Inflammatory macrophage treated with lipopolysaccharide for 1 hour (primary cell): ENCODE results near the gene LRFN3.
"Not testable (repeated sequence)": the region's sequence is repeated elsewhere in the genome, so short reads cannot be mapped to it uniquely, and the experiment has no call there.

Source experiments
- DNase-seq, 2 donors: peaks; one replicate each; pipeline ENCODE4 v3.0.0-alpha.2; 2020 to 2022

The LRFN3 gene, protein sequence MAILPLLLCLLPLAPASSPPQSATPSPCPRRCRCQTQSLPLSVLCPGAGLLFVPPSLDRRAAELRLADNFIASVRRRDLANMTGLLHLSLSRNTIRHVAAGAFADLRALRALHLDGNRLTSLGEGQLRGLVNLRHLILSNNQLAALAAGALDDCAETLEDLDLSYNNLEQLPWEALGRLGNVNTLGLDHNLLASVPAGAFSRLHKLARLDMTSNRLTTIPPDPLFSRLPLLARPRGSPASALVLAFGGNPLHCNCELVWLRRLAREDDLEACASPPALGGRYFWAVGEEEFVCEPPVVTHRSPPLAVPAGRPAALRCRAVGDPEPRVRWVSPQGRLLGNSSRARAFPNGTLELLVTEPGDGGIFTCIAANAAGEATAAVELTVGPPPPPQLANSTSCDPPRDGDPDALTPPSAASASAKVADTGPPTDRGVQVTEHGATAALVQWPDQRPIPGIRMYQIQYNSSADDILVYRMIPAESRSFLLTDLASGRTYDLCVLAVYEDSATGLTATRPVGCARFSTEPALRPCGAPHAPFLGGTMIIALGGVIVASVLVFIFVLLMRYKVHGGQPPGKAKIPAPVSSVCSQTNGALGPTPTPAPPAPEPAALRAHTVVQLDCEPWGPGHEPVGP

GRCh38 chr19:35935911-35936737 lies at the start of gene LRFN3:
Gene LRFN3 (plus strand): TSS chr19:35936374. CDS start chr19:35939426, 3,052 bp downstream.
- DNase-seq: no peak

- no peak for DNase-seq
Measured at GRCh38 chr19:35887197-35887596, 49.0 kb upstream of the LRFN3 start.

DNA sequence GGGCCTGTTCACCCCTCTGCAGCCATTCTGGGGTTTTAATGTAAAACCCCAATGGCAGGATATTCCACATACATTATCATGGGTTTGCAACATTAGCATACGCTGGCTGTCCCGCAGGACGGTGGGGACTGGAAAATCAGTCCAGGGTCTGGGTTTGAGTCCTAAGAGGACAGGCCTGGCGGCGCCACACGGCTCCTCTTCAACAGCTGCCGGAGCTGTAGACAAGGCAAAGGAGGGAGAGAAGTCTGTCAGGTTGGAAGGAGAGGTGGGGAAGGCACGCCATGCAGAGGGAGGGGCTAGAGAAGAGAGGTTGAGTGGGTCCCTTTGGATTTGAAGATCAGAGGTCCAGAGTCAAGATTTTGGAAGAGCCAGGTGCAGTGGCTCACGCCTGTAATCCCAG lies 47.8 kb upstream of the LRFN3 start:
- no peak for DNase-seq

GRCh38 chr19:35889370-35890112 lies 46.6 kb upstream of the LRFN3 start:
- DNase-seq: no peak

GRCh38 chr19:35890113-35890650 lies 46.0 kb upstream of the LRFN3 start:
- no peak for DNase-seq

DNA sequence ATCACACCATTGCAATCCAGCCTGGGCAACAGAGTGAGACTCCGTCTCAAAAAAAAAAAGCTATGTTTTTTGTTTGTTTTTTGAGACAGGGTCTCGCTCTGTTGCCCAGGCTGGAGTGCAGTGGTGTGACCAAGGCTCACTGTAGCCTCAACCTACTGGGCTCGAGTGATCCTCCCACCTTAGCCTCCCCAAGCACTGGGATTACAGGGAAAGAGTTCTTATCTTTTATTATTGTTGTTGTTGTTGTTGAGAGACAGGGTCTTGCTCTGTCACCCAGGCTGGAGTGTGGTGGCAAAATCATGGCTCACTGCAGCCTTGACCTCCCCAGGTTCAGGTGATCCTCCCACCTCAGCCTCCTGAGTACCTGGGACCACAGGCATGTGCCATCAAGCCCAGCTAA lies 44.4 kb upstream of the LRFN3 start:
- not testable (repeated sequence) for DNase-seq

- no peak for DNase-seq
Measured at GRCh38 chr19:35894342-35894741, 41.8 kb upstream of the LRFN3 start.

GRCh38 chr19:35895911-35896642 lies 40.1 kb upstream of the LRFN3 start:
- DNase-seq: no peak

- no peak for DNase-seq
Measured at GRCh38 chr19:35896643-35897040, 39.5 kb upstream of the LRFN3 start.

GRCh38 chr19:35897706-35898451 lies 38.3 kb upstream of the LRFN3 start:
- DNase-seq: no peak

- no peak for DNase-seq
Measured at GRCh38 chr19:35898499-35898809, 37.7 kb upstream of the LRFN3 start.

- DNase-seq: peak; percentile 83 to 89
Measured at GRCh38 chr19:35899547-35900214, 36.5 kb upstream of the LRFN3 start.

- DNase-seq: peak in 1 of 2 donors; percentile 36
Measured at GRCh38 chr19:35901055-35901644, 35.0 kb upstream of the LRFN3 start.

GRCh38 chr19:35901854-35902661 lies 34.1 kb upstream of the LRFN3 start, which contains the start of gene HCST:
Gene HCST (plus strand): TSS chr19:35902529. CDS start chr19:35902594, 65 bp downstream.
- DNase-seq: peak; percentile 58 to 68

DNA sequence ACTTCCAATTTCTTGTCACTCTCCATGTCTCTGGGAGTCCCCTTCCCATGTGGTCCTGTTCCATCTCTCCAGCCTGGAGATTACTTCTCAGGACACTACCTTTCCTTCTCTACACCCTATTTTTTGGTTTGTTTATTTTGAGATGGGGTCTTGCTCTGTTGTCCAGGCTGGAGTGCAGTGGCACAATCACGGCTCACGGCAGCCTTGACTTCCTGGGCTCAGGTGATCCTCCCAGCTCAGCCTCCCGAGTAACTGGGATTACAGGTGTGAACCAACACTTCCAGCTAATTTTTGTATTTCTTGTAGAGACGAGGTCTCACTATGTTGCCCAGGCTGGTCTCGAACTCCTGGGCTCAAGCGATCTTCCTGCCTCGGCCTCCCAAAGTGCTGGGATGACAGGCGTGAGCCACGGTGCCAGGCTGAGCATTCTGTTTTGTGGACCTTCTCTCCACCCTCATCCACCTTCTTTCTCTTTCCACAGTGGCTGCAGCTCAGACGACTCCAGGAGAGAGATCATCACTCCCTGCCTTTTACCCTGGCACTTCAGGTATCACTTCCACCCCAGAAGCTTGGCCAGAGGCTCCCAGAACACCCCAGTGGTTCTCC lies 33.2 kb upstream of the LRFN3 start:
- no peak for DNase-seq

DNA sequence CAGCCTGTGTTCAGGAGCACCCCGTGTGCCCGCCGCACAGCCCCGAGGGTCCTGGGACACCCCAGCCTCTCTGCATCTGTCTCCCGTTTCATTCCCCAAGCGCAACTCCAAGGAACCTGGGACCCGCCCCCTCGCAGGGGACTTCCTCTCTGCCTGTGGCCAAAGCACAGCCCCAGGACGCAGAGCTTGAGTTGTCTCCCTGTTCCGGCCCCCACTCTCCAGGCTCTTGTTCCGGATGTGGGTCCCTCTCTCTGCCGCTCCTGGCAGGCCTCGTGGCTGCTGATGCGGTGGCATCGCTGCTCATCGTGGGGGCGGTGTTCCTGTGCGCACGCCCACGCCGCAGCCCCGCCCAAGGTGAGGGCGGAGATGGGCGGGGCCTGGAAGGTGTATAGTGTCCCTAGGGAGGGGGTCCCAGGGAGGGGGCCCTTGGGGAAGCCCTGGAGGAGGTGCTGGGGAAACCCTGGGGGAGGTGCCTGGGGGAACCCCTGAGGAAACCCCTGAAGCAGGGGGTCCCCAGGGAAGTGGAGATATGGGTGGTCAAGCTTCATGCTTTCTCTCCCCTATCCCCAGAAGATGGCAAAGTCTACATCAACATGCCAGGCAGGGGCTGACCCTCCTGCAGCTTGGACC lies 32.5 kb upstream of the LRFN3 start:
- DNase-seq: peak; percentile 80 to 92

DNA sequence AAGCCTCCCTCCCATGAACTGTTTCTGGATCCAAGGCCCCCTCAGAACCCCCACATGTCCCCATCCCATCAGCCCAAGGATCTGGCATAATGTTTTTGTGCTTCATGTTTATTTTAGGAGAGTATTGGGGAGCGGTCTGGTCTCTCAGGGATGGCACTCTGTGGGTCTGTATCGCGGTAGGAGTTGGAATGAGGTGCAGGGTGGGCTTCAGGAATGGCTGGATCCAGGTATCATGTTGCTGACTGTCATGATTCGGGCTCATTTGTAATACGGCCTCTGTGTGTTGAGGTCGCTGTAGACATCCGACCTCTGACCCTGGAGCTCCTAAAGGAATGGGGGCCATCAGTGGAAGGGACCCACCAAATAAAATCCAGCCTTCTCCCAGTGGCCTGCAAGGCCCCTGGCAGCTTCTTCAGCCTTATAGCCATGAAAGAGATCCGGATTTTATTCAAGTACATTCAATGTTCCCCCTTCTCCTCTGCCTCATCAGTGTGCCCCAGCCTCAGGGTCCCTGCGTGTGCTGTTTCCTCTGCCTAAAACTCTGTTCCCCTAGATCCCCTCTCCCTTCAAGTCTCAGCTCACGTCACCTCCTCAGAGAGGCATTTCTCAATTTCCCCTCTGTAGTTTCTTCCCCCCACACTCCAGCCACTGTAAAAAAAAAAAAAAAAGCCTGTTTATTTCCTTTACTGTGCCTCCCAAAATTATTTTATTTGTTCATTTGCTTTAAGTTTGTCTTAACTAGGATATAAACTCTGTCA lies 31.7 kb upstream of the LRFN3 start:
- DNase-seq: peak; percentile 64 to 66
